AG09309 (cell line): Measurements from ENCODE around the gene SESN1.
A peak's percentile ranks its signal among the peaks of the same experiment; 100 is the strongest.

Source experiments
- DNase-seq: peaks from one replicate; pipeline ENCODE4 v3.0.0-alpha.2; 2010; ENCODE audit warnings: low read depth
- H3K4me3 ChIP-seq: 2 replicates; pipeline ENCODE4 v1.5.1; 2011; ENCODE audit warnings: mild to moderate bottlenecking, low read depth, low read length, moderate library complexity; ENCODE audit not compliant: control insufficient read depth
- TF ChIP-seq, protein P1 (sequence below): IDR thresholded peaks from 2 replicates; pipeline ENCODE4 v1.5.1; 2011; ENCODE audit warnings: mild to moderate bottlenecking, low read depth, low read length, inconsistent platforms; ENCODE audit not compliant: insufficient read depth, control insufficient read depth; ENCODE audit errors: missing control alignments

SESN1 gene

DNA sequence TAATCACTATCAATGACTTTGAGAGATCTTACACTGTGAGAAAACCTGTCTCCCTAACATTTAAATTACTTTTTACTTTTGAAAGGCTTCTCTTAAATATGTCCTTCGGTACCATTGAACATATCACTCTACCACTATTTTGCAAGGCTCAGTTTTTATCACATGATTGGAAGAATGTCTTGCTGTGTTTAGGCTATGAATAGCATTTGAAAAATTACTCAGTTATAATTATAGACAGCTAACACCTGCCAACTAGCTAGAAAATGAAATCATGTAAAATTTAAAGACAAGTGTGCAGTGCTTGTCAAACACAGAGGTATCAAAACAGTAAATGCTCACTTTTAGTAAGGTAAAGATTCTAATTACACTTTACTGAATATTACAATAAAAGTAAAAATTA lies 11.0 kb downstream of the SESN1 start:
- no peak for DNase-seq
- TF ChIP-seq, protein P1, sequence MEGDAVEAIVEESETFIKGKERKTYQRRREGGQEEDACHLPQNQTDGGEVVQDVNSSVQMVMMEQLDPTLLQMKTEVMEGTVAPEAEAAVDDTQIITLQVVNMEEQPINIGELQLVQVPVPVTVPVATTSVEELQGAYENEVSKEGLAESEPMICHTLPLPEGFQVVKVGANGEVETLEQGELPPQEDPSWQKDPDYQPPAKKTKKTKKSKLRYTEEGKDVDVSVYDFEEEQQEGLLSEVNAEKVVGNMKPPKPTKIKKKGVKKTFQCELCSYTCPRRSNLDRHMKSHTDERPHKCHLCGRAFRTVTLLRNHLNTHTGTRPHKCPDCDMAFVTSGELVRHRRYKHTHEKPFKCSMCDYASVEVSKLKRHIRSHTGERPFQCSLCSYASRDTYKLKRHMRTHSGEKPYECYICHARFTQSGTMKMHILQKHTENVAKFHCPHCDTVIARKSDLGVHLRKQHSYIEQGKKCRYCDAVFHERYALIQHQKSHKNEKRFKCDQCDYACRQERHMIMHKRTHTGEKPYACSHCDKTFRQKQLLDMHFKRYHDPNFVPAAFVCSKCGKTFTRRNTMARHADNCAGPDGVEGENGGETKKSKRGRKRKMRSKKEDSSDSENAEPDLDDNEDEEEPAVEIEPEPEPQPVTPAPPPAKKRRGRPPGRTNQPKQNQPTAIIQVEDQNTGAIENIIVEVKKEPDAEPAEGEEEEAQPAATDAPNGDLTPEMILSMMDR: no peak
- no peak overlapping the region for H3K4me3 ChIP-seq

DNA sequence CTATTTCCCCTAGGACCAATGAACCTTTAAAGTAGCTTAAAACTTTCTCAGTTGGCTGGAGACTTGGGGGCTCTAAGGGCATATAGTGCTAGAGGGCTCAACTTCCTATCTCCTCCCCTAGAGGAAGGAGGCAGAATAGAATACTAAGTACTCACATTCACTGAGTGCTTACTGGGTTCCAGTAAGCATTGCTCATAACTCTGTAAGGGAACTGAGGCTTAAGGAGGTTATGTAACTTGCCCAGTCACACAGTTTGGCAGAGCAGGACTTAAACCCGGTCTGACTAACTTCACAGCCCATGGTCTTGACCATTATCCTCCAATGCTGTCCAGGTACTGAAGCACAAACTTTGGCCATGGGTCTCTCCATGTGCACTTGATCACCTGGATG lies 12.5 kb downstream of the SESN1 start:
- DNase-seq: peak; percentile 52
- no peak overlapping the region for H3K4me3 ChIP-seq
- TF ChIP-seq, protein P1: peak; percentile 21

DNA sequence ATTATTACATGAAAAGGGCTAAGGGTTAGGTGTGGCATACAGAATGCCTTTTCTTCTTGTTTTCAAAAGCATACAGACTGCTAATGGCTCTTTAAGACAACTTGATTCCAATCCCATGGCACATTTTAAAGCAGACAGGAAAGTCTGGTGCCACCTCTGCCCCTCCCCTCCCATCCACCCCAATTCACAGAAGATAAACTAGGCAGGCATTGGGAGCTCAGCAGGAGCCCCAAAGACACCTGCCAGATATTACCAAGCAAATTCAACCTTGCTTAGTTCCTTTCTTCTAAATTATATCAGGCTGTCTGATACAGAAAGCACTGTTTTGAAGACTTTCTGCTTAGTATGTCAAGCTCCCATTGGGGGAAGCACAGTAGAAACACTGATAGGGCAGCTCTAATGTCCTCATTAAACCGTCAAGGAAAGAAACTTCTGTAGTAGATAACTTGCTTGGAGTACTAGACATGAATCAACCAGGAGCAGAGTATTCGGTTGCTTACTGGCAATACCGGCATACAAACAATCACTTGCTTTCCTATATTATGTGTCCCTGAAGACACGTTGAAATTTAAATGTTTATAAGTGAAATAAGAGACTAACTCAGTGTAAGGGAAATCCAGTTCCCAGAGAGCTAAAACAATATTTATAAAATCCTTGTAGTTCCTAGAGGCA lies 13.0 kb downstream of the SESN1 start:
- no peak overlapping the region for H3K4me3 ChIP-seq
- DNase-seq: no peak
- TF ChIP-seq, protein P1: no peak

DNA sequence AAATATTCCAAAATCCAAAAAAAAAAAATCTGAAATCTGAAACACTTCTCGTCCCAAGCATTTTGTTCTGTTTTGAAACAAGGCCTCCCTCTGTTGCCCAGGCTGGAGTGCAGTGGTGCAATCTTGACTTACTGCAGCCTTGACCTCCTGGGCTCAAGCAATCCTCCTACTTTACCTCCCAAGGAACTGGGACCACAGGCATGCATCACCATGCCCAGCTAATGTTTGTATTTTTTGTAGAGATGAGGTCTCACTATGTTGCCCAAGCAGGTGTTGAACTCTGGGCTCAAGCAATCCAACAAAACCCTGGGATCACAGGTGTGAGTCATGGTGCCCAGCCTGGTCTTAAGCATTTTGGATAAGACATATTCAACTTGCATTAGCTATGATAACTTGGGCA lies 13.6 kb downstream of the SESN1 start:
- H3K4me3 ChIP-seq: no peak overlapping the region
- TF ChIP-seq, protein P1: no peak
- DNase-seq: no peak

DNA sequence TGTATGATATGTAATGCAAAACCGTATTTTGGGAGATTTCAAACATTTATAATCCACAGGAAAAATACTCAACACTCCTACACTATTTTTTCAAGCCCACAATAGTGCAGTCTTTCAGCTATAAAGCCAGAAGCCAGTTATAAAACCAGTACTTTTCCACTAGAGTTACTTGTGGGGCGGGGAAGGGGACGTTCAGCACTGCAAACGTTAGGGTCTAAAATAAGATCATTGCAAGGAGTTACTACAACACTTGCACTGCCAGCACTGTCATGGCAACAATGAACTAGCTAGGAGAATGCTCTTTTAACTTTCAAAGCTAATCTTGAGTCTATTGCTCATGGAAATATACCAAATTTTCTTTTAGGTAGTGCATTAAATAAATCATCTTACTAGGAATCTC lies 14.7 kb downstream of the SESN1 start:
- no peak overlapping the region for H3K4me3 ChIP-seq
- no peak for DNase-seq
- TF ChIP-seq, protein P1: no peak

DNA sequence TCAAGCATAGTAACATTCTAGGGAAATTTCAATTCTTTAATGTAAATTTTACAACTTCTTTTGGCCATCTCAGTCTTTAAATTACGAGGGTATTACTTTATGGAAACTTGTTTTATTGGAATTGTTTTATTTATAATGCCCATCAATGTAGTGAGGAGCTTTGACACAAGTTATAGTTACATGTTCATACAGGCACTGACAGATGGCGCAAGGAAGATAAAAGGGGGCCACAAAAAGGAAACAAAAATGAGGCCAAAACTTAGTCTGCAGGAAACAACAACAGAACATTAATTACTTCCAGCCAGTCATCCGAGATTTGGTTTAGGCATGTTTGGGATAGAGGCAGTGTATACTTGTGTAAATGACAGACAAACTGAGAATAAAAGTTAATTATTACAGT lies 18.3 kb downstream of the SESN1 start:
- no peak for DNase-seq
- TF ChIP-seq, protein P1: no peak
- no peak overlapping the region for H3K4me3 ChIP-seq
